IgD-negative memory B cell (primary cell): ENCODE results near the gene SLC38A3. TPM values are rescaled to one million over a fixed set of nuclear protein-coding genes. Genes with fewer than 3 reads are reported as not detected.
A peak's percentile ranks its signal among the peaks of the same experiment; 100 is the strongest.

Experiments used
- H3K27ac Mint-ChIP-seq, 3 donors: one replicate each; pipeline ENCODE4 v1.8.0; 2020 to 2022; ENCODE audit warnings: mild to moderate bottlenecking in 3 of 3, mixed read lengths in 3 of 3, moderate library complexity in 1 of 3
- H3K27me3 Mint-ChIP-seq: one replicate; pipeline ENCODE4 v1.8.0; 2021; ENCODE audit warnings: mixed read lengths
- H3K36me3 Mint-ChIP-seq: one replicate; pipeline ENCODE4 v1.8.0; 2020; ENCODE audit warnings: mild to moderate bottlenecking, mixed read lengths
- H3K4me1 Mint-ChIP-seq, 3 donors: one replicate each; pipeline ENCODE4 v1.8.0; 2020 to 2022; ENCODE audit warnings: mixed read lengths in 3 of 3, mild to moderate bottlenecking in 1 of 3
- H3K4me3 Mint-ChIP-seq, 4 donors: one replicate each; pipeline ENCODE4 v1.8.0; 2020 to 2022; ENCODE audit warnings: mild to moderate bottlenecking in 4 of 4, mixed read lengths in 4 of 4, moderate library complexity in 3 of 4
- H3K9me3 Mint-ChIP-seq, 3 donors: one replicate each; pipeline ENCODE4 v1.8.0; 2020 to 2021; ENCODE audit warnings: mixed read lengths in 3 of 3, mild to moderate bottlenecking in 1 of 3
- polyA plus RNA-seq: library from polyadenylated mRNA; unstranded; fragments of 300-500 nt; fragmentation: Illumina TruSeq; gene quantifications from one replicate; pipeline ENCODE4 v1.2.3, GENCODE V29; 2021

Gene SLC38A3
- polyA plus RNA-seq, 1 donor from 2014 or later: not detected

DNA sequence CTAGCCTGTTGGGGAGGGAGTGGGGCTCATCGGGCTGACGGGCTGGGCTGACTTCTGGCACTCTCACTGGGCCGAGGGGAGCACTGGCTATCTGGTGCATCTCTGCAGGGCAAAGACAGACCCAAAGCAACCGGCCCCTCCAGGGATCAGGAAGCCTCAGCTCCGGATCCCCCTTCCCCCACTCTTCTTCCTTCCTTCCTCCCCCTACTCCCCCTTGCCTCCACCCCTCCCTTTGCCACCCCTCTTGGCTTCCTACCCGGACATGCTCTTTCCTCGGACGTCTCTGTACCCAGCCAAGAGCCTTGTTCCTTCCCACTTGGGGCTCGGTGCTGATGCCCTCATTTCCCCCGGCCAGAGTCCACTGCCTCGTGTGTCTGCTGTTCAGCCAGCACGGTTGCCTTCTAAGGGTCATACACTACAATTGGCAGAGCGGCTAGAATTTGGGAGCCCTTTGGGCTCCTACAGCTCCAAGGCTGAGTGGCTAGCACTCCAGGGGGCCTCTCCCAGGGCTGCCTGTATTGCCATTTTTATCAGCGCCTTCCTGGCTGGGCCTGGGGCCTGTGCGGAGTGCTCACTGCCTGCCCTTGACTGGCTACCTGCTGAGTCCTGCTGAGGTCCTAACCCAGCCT is 39.0 kb upstream of the SLC38A3 start:
- peaks cover 3% of the 10 kb centered on the region for H3K36me3 Mint-ChIP-seq
- no peak overlapping the region for H3K4me3 Mint-ChIP-seq
- no peaks in the 10 kb centered on the region for H3K9me3 Mint-ChIP-seq
- H3K27ac Mint-ChIP-seq: no peak overlapping the region
- no peaks in the 10 kb centered on the region for H3K4me1 Mint-ChIP-seq
- H3K27me3 Mint-ChIP-seq: peaks cover 5% of the 10 kb centered on the region

DNA sequence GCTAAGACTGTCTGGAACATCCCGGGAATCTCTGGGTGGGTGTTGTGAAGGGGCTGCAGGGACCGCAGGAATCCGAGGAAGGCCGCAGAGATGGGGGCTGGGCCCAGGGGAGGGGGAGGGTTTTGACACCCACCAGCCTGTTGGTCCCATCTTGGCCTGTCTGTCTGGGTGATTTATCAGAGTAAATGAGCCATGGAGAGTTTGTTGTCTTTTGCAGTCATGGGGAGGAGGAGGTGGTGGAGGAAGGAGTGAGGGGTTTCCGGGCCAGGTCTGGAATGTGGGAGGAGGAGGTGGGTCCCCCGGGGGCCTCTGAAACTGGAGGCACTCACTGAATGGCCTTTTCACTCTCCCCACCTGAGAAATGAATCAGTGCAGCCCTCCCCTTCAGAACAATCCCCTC is 38.5 kb upstream of the SLC38A3 start:
- Mint-ChIP-seq H3K36me3 (peaks cover 3% of the 10 kb centered on the region), H3K27ac (no peak overlapping the region), H3K9me3 (no peaks in the 10 kb centered on the region), H3K27me3 (peaks cover 5% of the 10 kb centered on the region), H3K4me3 (no peak overlapping the region), H3K4me1 (no peaks in the 10 kb centered on the region)

DNA sequence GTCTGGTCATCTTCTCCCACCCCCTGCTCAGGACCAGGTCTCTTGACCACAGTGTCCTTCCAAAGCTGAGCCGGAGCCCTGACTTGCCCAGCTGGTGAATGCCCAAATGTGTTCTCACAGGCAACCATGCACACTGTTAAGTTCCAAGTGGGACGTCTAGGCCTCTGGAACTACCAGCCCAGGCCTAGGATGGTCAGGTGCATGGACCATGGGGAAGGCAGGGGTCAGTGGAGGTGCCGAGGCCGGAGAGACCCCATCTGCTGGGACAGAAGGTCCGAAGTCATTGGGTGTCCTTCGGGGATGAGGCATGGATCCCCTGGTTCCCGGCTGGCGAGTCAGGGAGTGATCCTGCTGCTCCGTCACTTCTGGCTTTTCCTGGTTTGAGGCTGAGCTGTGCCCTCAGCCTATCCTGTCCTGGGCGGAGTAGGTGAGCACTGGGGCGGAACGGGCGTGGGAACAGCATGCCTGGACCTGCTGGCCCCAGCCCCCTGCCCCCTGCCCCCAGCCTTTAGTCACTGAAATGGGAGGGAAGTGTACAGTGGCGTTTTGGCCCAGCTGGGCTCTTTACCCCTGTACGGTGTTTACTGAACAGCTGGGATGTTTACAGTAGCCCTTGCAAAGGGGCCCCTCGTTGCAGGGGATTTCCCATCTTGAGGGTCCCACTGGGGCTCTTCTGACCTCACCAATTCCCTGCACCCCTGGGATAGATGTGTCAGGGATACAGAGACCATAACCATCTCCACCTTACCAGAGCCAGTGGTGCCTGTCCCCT is 37.8 kb upstream of the SLC38A3 start:
- Mint-ChIP-seq H3K36me3 (peaks cover 3% of the 10 kb centered on the region), H3K27me3 (peaks cover 5% of the 10 kb centered on the region), H3K4me3 (no peak overlapping the region), H3K27ac (peak overlapping the region in 1 of 3 donors; percentile 80), H3K9me3 (no peaks in the 10 kb centered on the region), H3K4me1 (no peaks in the 10 kb centered on the region)

DNA sequence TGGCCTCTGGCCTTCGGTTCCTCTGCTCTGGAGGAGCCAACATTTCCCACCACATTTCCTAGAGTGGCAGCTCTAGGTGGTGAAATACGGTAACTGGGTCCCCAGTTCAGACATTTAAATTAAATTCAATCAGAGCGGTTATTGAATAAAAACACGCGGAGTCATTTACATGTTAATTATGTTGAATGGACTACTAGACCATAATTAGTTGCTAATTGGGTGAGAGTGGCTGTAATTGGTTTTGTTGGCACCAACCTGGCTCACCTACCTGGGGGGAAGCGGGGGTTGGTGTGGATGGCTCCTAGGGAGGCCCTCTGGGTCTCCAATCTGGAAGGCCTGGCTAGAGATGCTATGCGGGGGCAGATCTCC is 37.2 kb upstream of the SLC38A3 start:
- no peaks in the 10 kb centered on the region for H3K9me3 Mint-ChIP-seq

DNA sequence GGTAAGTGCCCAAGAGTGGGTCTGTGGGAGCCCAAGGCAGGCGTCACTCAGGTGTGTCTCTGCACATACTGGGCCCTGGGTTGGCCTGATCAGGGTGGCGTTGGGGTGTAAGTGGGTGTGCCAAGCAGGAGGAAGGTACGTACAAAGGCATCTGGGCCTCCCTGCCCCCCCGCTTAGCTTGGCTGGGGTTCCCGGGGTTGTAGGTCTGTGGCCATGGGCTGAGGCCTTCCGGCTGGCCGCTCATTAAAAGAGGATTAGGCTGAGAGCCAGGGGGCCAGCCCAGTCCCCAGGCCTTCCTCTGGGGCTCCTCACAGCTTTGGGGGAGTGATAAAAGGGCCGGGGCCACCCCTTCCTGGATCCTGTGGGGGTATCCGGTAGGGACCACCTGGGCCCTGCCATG is 36.7 kb upstream of the SLC38A3 start:
- H3K9me3 Mint-ChIP-seq: no peaks in the 10 kb centered on the region
- H3K27ac Mint-ChIP-seq: no peak overlapping the region
- H3K4me3 Mint-ChIP-seq: no peak overlapping the region
- H3K36me3 Mint-ChIP-seq: peaks cover 3% of the 10 kb centered on the region
- no peaks in the 10 kb centered on the region for H3K4me1 Mint-ChIP-seq
- H3K27me3 Mint-ChIP-seq: peaks cover 5% of the 10 kb centered on the region

More for the DNA sequence above, 37.2 kb upstream of the SLC38A3 start:
- no peaks in the 10 kb centered on the region for H3K4me1 Mint-ChIP-seq
- H3K27ac Mint-ChIP-seq: no peak overlapping the region
- H3K36me3 Mint-ChIP-seq: peaks cover 3% of the 10 kb centered on the region
- no peak overlapping the region for H3K4me3 Mint-ChIP-seq
- H3K27me3 Mint-ChIP-seq: peaks cover 5% of the 10 kb centered on the region

DNA sequence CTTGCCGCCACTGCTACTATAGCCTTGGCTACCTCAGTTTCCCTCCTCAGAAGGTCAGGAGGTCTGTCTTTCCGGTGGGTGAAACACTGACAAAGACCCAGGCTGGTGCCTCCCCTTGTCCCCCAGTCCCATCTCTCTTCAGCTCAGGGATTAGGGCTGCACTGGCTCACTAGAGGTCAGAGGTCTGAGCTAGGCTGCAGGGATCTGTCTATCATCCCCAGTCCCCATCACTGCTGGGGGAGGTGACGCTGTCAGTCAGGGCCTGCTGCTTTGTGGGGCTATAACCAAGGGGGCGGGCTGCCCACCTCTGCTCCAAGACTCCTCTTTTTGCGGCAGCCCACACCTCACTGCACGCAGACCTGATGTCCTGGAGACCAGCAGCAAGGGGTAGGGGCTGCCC is 36.3 kb upstream of the SLC38A3 start:
- Mint-ChIP-seq H3K36me3 (peaks cover 3% of the 10 kb centered on the region), H3K4me1 (peaks cover 0 to 2% (median 0%) of the 10 kb centered on the region in 3 donors), H3K27ac (no peak overlapping the region), H3K27me3 (peaks cover 5% of the 10 kb centered on the region), H3K4me3 (no peak overlapping the region), H3K9me3 (no peaks in the 10 kb centered on the region)

DNA sequence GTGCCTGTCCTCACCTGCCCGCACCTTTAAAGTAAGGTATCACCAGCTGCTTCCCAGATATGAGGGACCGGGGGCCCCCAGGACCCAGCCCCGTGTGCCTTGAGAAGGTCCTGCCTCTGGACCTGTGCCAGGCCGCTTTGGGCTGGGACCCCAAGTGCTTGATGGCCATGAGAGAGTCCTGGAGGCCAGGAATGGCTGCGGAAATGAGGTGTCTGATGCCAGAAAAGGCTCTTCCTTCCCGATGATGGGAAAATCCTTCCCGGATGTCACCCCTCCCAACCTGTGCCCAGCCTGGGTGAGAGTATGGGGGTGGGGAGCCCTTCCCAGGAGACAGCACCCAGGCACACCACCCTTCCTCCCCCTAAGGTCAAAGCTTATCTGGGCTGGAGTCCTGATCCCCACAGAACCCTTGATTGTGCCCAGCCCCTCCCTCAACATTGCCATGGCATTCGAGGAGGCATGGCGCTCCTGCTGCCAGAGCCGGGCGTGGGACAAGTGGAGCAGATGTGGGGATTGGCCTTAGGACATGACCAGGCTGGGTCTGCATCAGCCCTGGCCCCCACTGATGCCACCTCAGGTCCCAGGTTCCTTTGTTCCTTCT is 35.7 kb upstream of the SLC38A3 start:
- Mint-ChIP-seq H3K4me3 (no peak overlapping the region), H3K27me3 (peaks cover 5% of the 10 kb centered on the region), H3K27ac (no peak overlapping the region), H3K4me1 (peaks cover 0 to 3% (median 0%) of the 10 kb centered on the region in 3 donors), H3K9me3 (no peaks in the 10 kb centered on the region), H3K36me3 (peaks cover 3% of the 10 kb centered on the region)

DNA sequence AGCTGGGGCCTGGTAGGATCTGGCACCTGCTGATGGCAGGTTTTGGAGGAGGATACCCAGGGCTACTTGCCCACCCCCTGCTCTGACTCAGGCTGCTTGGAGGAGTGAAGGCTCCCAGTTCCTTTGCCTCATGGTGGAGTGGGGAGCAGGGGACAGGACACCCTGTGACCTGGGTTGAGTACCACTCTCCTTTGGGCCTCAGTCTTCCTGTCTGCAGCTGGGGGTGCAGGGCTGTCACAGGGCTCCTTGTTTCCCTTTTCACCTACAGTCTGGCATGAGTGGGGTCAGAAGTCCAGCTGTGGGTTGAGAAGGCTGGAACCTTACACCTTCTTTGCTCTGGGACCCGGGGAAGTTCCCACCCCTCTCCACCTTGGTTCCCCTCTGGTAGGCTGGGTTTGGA is 35.2 kb upstream of the SLC38A3 start:
- Mint-ChIP-seq H3K4me1 (peaks cover 0 to 3% (median 0%) of the 10 kb centered on the region in 3 donors), H3K9me3 (no peaks in the 10 kb centered on the region), H3K27ac (no peak overlapping the region), H3K4me3 (peak overlapping the region in 1 of 4 donors; percentile 37), H3K27me3 (peaks cover 5% of the 10 kb centered on the region), H3K36me3 (peaks cover 3% of the 10 kb centered on the region)

DNA sequence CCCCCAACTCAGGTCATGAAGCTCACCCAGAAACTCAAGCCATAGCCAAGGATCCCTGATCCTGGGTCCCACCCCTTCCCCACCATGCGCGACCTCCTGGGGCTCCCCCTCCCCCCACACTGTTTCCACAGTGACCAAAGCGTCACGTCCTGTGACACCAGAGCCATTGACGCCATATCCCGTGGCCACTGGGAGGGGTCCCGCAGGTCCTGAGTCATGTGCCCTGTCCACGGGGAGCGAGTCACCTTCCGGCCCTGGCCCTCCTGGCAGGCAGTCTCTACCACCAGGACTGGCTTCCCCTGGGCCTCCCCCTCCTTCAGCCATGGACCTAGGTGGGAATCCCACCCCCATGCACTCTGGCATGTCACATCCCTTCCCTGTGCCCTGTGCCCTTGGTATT is 34.4 kb upstream of the SLC38A3 start:
- Mint-ChIP-seq H3K27me3 (peaks cover 5% of the 10 kb centered on the region), H3K27ac (no peak overlapping the region), H3K9me3 (no peaks in the 10 kb centered on the region), H3K36me3 (peaks cover 3% of the 10 kb centered on the region), H3K4me3 (peak overlapping the region in 1 of 4 donors; percentile 63), H3K4me1 (peaks cover 0 to 3% (median 0%) of the 10 kb centered on the region in 3 donors)

DNA sequence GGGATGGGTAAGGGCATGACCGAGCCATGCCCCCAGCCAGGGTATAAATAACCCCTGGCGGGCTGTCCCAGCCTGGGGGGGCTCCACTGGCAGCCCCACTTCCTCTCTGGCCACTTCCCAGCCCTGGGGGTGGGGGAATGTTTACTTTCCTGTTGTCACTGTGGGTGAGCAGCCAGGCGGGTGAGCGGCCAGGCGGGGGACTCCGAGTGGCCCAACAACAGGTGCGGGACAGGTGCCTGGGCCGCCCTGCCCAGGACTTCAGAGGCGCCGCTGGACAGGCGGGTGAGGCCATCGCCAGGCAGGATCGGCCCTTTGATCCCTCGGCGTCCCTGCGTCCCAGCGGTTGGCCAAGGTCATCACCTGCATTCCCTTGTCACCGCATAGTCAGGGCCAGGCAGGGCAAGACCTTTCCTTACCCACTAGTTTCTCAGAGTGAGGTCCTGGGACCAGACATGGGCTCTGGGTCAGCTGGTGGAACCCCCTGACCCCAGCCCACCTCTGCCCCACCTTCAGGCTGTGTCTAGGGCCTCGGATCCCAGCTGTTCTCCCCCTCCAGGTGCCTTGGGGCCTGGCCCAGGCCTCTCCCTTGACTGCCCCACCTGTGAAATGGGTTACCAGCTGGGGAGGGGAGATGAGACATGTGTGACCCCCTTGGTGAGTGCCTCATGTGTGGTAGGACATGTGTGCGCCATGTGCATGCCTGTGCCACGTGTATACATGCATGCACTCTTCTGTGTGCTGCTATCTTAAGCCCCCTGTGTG is 33.4 kb upstream of the SLC38A3 start:
- no peaks in the 10 kb centered on the region for H3K9me3 Mint-ChIP-seq
- peaks cover 3% of the 10 kb centered on the region for H3K36me3 Mint-ChIP-seq
- H3K4me3 Mint-ChIP-seq: no peak overlapping the region
- peaks cover 0 to 3% (median 0%) of the 10 kb centered on the region in 3 donors for H3K4me1 Mint-ChIP-seq
- no peak overlapping the region for H3K27ac Mint-ChIP-seq
- peaks cover 5% of the 10 kb centered on the region for H3K27me3 Mint-ChIP-seq

DNA sequence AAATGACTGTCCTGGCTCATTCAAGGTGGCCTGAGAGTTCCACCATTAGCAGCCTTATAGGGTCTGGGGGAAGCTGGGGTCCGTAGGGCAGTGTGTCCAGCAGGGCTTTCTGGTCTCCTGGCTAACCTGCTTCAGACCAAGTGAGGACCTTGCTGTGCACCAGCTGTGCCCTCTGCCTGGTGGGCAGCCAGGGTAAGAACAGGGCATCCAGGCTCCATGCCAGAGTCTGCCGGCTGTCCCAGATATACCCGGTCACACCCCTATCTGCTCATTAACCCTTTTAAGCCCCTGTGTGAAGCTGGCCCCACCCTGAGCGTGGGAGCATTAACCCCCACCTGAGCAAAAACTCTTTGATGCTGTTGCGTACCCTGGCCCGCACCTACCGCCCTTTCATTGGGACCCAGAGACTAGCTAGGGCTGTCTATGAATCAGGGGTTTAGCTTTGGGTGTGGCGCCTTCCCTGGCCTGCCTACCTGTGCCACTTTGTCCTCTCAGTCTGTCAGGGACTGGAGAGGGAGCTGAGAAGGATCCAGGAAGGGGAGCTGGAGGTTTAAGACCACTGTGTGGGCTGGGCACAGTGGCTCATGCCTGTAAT is 32.3 kb upstream of the SLC38A3 start:
- Mint-ChIP-seq H3K36me3 (peaks cover 3% of the 10 kb centered on the region), H3K27ac (no peak overlapping the region), H3K9me3 (no peaks in the 10 kb centered on the region), H3K4me3 (no peak overlapping the region), H3K4me1 (peaks cover 0 to 3% (median 0%) of the 10 kb centered on the region in 3 donors), H3K27me3 (peaks cover 5% of the 10 kb centered on the region)

DNA sequence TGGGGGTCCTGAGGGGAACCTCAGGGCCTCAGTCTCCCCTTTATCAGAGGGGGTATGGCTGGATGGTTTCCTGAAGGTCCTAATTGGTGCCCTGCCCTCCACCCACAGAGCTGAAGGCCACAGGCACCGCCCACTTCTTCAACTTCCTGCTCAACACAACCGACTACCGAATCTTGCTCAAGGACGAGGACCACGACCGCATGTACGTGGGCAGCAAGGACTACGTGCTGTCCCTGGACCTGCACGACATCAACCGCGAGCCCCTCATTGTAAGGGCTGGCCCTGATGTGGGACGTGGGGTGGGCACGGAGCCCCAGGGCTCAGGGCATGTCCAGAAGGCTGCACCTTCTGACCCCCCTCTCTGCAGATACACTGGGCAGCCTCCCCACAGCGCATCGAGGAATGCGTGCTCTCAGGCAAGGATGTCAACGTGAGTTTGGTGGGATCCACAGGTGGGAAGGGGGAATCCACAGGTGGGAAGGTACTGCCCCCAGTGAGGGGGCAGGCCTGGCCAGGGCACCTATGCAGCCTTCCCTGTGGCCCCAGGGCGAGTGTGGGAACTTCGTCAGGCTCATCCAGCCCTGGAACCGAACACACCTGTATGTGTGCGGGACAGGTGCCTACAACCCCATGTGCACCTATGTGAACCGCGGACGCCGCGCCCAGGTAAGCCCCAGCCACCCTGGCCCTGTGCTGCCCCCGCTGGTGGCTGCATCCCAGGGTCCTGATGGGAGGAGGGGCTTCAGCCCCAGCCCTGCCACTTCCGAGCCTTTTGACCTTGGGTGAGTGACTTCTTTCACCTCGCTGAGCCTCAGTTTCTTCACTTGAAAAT is 31.2 kb upstream of the SLC38A3 start:
- Mint-ChIP-seq H3K9me3 (no peaks in the 10 kb centered on the region), H3K36me3 (no peaks in the 10 kb centered on the region), H3K4me3 (no peak overlapping the region), H3K27ac (no peak overlapping the region), H3K27me3 (peaks cover 1% of the 10 kb centered on the region), H3K4me1 (peaks cover 0 to 3% (median 0%) of the 10 kb centered on the region in 3 donors)

DNA sequence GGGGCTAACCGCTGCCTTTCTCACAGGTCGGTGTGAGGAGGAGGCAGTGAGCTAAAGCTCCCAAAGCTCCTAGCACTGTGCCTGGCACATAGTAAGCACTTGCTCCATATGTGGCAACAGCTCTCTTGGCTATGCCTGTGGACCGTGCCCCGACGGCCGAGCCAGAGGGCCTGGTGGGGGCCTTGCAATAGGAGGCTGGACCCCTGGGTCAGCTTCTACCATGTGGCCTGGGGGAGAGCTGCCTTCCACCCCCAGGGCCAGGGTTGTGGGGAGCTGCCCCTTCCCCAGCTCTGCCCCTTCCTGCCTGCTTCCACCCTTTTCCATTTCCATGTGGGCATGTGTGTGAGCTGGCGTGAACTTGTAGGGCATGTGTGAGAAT is 30.6 kb upstream of the SLC38A3 start:
- Mint-ChIP-seq H3K36me3 (no peaks in the 10 kb centered on the region), H3K4me3 (no peak overlapping the region), H3K27me3 (peaks cover 1% of the 10 kb centered on the region), H3K27ac (no peak overlapping the region), H3K4me1 (peaks cover 0 to 3% (median under 1%) of the 10 kb centered on the region in 3 donors), H3K9me3 (no peaks in the 10 kb centered on the region)

DNA sequence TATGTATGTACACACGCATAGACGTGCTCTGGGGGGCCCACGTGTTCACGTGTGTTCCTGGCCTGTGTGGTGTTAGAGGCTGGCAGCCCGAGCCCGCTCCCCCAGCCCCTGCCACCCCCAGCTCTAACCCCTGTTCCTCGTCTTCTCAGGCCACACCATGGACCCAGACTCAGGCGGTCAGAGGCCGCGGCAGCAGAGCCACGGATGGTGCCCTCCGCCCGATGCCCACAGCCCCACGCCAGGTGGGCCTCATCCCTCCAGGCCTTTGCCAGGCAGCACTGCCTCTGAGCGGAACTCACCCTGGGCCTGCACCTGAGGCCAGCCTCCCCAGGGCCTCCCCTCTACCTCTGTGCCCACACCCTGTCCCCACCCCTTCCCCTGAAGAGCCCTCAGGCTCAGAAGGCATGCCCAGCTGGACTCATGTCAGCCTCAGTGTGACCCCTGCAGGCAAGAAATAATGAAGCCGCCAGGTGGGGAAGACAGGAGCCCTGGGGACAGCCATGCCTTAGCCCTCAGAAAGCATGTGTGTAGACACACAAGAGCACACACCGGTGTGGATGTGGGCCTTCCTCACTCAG is 30.0 kb upstream of the SLC38A3 start:
- Mint-ChIP-seq H3K27me3 (peaks cover 1% of the 10 kb centered on the region), H3K9me3 (no peaks in the 10 kb centered on the region), H3K36me3 (no peaks in the 10 kb centered on the region), H3K4me3 (no peak overlapping the region), H3K27ac (no peak overlapping the region), H3K4me1 (peaks cover 0 to 3% (median 2%) of the 10 kb centered on the region in 3 donors)
